ENCODE measurements around the gene STAP1.
"Not testable (repeated sequence)": the region's sequence is repeated elsewhere in the genome, so short reads cannot be mapped to it uniquely, and the experiment has no call there.

The STAP1 gene

GRCh38 chr4:67632492-67632891 lies 74.0 kb downstream of the STAP1 start:
- DNase-seq = no peak

- DNase-seq = no peak
Observed at GRCh38 chr4:67634741-67635140, 76.2 kb downstream of the STAP1 start.

GRCh38 chr4:67635331-67635730 lies 76.8 kb downstream of the STAP1 start:
- DNase-seq = no peak

GRCh38 chr4:67636978-67637377 lies 78.5 kb downstream of the STAP1 start:
- not testable (repeated sequence) for DNase-seq

GRCh38 chr4:67638136-67638535 lies 79.6 kb downstream of the STAP1 start:
- DNase-seq = no peak

- DNase-seq = no peak
Observed at GRCh38 chr4:67651536-67651935, 93.0 kb downstream of the STAP1 start.
